K562 (cell line): ENCODE data around the gene LYAR. TPM values are rescaled to one million over a fixed set of nuclear protein-coding genes. Genes with fewer than 3 reads are reported as not detected.

Experiments used
- ATAC-seq: fragments of 200-7000 bp; cut with Tn5 transposase; 3 replicates; pipeline ENCODE4 v1.9.1; 2020; ENCODE audit warnings: moderate library complexity
- BruUV-seq: library from RNA; stranded (reverse); fragments of 400-500 nt; replicated peaks from 2 replicates; lab custom pipeline; 2021; lab: Mats Ljungman, UMichigan
- CTCF ChIA-PET: fragments of 300-600 bp; formaldehyde crosslinking; extraction: SDS; loops from one replicate; lab custom pipeline; 2021; ENCODE audit warnings: low intra/inter-chr PET ratio; lab: Yijun Ruan, JAX
- POLR2A ChIA-PET: fragments of 300-600, 350-650 bp; sonication (Branson Sonifier 250); formaldehyde crosslinking; extraction: SDS; loops from one replicate; lab custom pipeline; 2021; ENCODE audit warnings: antibody characterized with exemption, inconsistent platforms; lab: Yijun Ruan, JAX
- DNase-seq, 4 experiments: peaks; one replicate each; pipeline versions ENCODE4 v3.0.0 to v3.0.0-alpha.2; 2011 to 2018; ENCODE audit warnings: low spot score in 3 of 4, mixed read lengths in 3 of 4; ENCODE audit errors: extremely low read depth in 1 of 4
- FAIRE-seq: peaks from 2 replicates; lab custom pipeline; 2011; peaks lifted over from hg19 to GRCh38; lab: Jason Lieb, UNC
- H2AFZ ChIP-seq: 2 replicates; pipeline ENCODE4 v1.6.0; 2011; ENCODE audit warnings: low read depth, low read length, control low read depth, inconsistent platforms
- H3K27ac ChIP-seq: fragments of 200-600 bp; 3 replicates; pipeline ENCODE4 v1.8.0; 2011; ENCODE audit warnings: low read depth, mild to moderate bottlenecking, control low read depth, inconsistent platforms, low read length, moderate library complexity, mixed read lengths; ENCODE audit errors: extremely low read depth
- H3K27me3 ChIP-seq, 2 experiments: fragments of 300-600 bp in 1 of 2; 2 replicates in 1 of 2; 3 replicates in 1 of 2; pipeline versions ENCODE4 v1.6.0 to v1.8.0; 2011; ENCODE audit warnings: inconsistent platforms in 2 of 2, low read length in 2 of 2, mild to moderate bottlenecking in 1 of 2, mixed read lengths in 1 of 2, moderate library complexity in 1 of 2; ENCODE audit not compliant: control insufficient read depth in 2 of 2, insufficient read depth in 2 of 2
- H3K36me3 ChIP-seq: fragments of 300-600 bp; 3 replicates; pipeline ENCODE4 v1.8.0; 2011; ENCODE audit warnings: mild to moderate bottlenecking, low read length, inconsistent platforms; ENCODE audit not compliant: control insufficient read depth, insufficient read depth
- H3K4me1 ChIP-seq, 2 experiments: fragments of 200-600 bp in 1 of 2; replicated peaks in 1 of 2; 2 replicates in 1 of 2; 3 replicates in 1 of 2; pipeline versions ENCODE4 v1.5.1 to v1.8.0; 2011; ENCODE audit warnings: inconsistent platforms in 2 of 2, low read length in 2 of 2, mild to moderate bottlenecking in 1 of 2, mixed read lengths in 1 of 2, moderate library complexity in 1 of 2; ENCODE audit not compliant: control insufficient read depth in 2 of 2, insufficient read depth in 2 of 2
- H3K4me2 ChIP-seq: 2 replicates; pipeline ENCODE4 v1.6.1; 2011; ENCODE audit warnings: low read length, control low read depth, inconsistent platforms, mixed read lengths; ENCODE audit not compliant: insufficient read depth
- H3K4me3 ChIP-seq: fragments of 200-600 bp; sonication (generic), shearing (Covaris generic); 2 replicates; pipeline ENCODE4 v1.5.1; 2016; ENCODE audit warnings: control low read depth, inconsistent platforms
- H3K79me2 ChIP-seq: fragments of 200-600 bp; 3 replicates; pipeline ENCODE4 v1.8.0; 2011; ENCODE audit warnings: low read length, inconsistent platforms; ENCODE audit not compliant: control insufficient read depth, insufficient read depth
- H3K9ac ChIP-seq, 2 experiments: 2 replicates each; pipeline versions ENCODE4 v1.6.0 to v1.6.1; 2011; ENCODE audit warnings: low read depth in 2 of 2, low read length in 2 of 2, control low read depth in 1 of 2, inconsistent platforms in 1 of 2, mild to moderate bottlenecking in 1 of 2, mixed read lengths in 1 of 2; ENCODE audit not compliant: insufficient read depth in 1 of 2
- H3K9me1 ChIP-seq: one replicate; pipeline ENCODE4 v1.6.0; 2011; ENCODE audit warnings: inconsistent platforms, mild to moderate bottlenecking, low read length, moderate library complexity; ENCODE audit not compliant: control insufficient read depth, insufficient read depth
- H3K9me3 ChIP-seq: replicated peaks from 2 replicates; pipeline ENCODE4 v1.5.1; 2011; ENCODE audit warnings: low read depth, low read length, inconsistent platforms; ENCODE audit not compliant: control insufficient read depth, insufficient read depth
- H4K20me1 ChIP-seq: replicated peaks from 2 replicates; pipeline ENCODE4 v1.6.1; 2011; ENCODE audit warnings: low read length, inconsistent platforms, mixed read lengths; ENCODE audit not compliant: control insufficient read depth, insufficient read depth
- ARID2 ChIP-seq: fragments of 450-650 bp; IDR thresholded peaks from 2 replicates; pipeline ENCODE4 v1.6.1; 2017; ENCODE audit warnings: antibody characterized with exemption, mild to moderate bottlenecking
- CEBPZ ChIP-seq: fragments of 150-350 bp; IDR thresholded peaks from 2 replicates; pipeline ENCODE4 v1.6.1; 2014; ENCODE audit warnings: low read depth, mild to moderate bottlenecking, low read length, borderline replicate concordance
- CHD1 ChIP-seq: fragments of 200-600 bp; sonication (generic); IDR thresholded peaks from one replicate; pipeline ENCODE4 v1.6.1; 2012; ENCODE audit warnings: mild to moderate bottlenecking, moderate library complexity, low read length, inconsistent platforms
- DDX20 ChIP-seq: fragments of 450-650 bp; IDR thresholded peaks from 2 replicates; pipeline ENCODE4 v1.6.1; 2016; ENCODE audit warnings: missing genetic modification characterization, low read depth, mild to moderate bottlenecking, missing compliant biosample characterization, moderate library complexity
- E2F5 ChIP-seq: sonication (generic); formaldehyde crosslinking; IDR thresholded peaks from 2 replicates; pipeline ENCODE4 v1.8.0; 2022; ENCODE audit warnings: mild to moderate bottlenecking, missing genetic modification reagents
- FOXA3 ChIP-seq, 2 experiments: fragments of 450-650 bp in 1 of 2; sonication (generic) in 1 of 2; formaldehyde crosslinking; IDR thresholded peaks in 1 of 2; conservative IDR thresholded peaks in 1 of 2; 2 replicates each; pipeline versions ENCODE4 v1.4.0 to v1.8.0; 2020 to 2022; ENCODE audit warnings: mild to moderate bottlenecking in 2 of 2, missing genetic modification reagents in 1 of 2
- MECOM ChIP-seq: fragments of 250-450 bp; sonication (Bioruptor Pico); IDR thresholded peaks from 2 replicates; pipeline ENCODE4 v1.8.0; 2022; ENCODE audit warnings: inconsistent platforms
- MXI1 ChIP-seq: IDR thresholded peaks from 2 replicates; pipeline ENCODE4 v1.6.1; 2011; ENCODE audit warnings: low read depth, mild to moderate bottlenecking, improper control_type of control experiment, low read length
- NFIX ChIP-seq: fragments of 250-450 bp; sonication (Bioruptor Pico); IDR thresholded peaks from 2 replicates; pipeline ENCODE4 v1.4.0; 2020; ENCODE audit warnings: low read depth, mild to moderate bottlenecking, moderate library complexity
- THRA ChIP-seq: fragments of 450-650 bp; IDR thresholded peaks from 2 replicates; pipeline ENCODE4 v1.6.1; 2017; ENCODE audit warnings: mild to moderate bottlenecking, moderate library complexity
- ZNF444 ChIP-seq: fragments of 250-450 bp; sonication (Bioruptor Pico); IDR thresholded peaks from 2 replicates; pipeline ENCODE4 v1.4.0; 2020; ENCODE audit warnings: mild to moderate bottlenecking, moderate library complexity
- WGBS: fragments of 100-300 bp; shearing (Covaris generic); methylation state at CpG from one replicate; pipeline ENCODE4 v1.1.6; 2016; ENCODE audit warnings: low coverage, mixed read lengths; ENCODE audit not compliant: insufficient coverage; ENCODE audit errors: missing lambda C conversion rate; 5-methylcytosine and 5-hydroxymethylcytosine counted together
- in situ Hi-C: fragments of 300-500 bp; cut with MboI; formaldehyde crosslinking; loops from 4 replicates; pipeline ENCODE4 v1.15.0; 2018; ENCODE audit warnings: inconsistent platforms, mixed read lengths
- intact Hi-C: fragments of 100-400 bp; cut with micrococcal nuclease; formaldehyde crosslinking; loops from 2 replicates; pipeline ENCODE4 v1.14.2; 2022
- polyA plus RNA-seq, 8 experiments: library from polyadenylated mRNA; depleted of rRNA in 4 of 8; stranded (reverse) in 5 of 8; unstranded in 3 of 8; fragments of >200 nt; fragmentation: Nextera tagmentation in 2 of 8; fragmentation: Illumina TruSeq in 1 of 8; extraction: Ambion mirVana in 2 of 8; extraction: Trizol in 1 of 8; gene quantifications; 2 replicates each; pipeline versions ENCODE4 v1.2.1 to v1.2.3, GENCODE V29; 2011 to 2014; ENCODE audit warnings: inconsistent platforms in 1 of 8, missing spikeins in 1 of 8
- total RNA-seq, 7 experiments: library from RNA; depleted of rRNA in 6 of 7; stranded (reverse); fragments of >200 nt in 6 of 7; fragmentation: Illumina TruSeq in 2 of 7; extraction: Trizol in 2 of 7; gene quantifications; 2 replicates each; pipeline versions ENCODE4 v1.2.1 to v1.2.3, GENCODE V29; 2011 to 2021; ENCODE audit warnings: low replicate concordance in 1 of 7

Gene LYAR
- total and polyA plus RNA-seq, 9 of the 15 experiments (the other 6 are each of a cell fraction or from before 2014, with no cell fraction given) = 28.3 to 172 (median 127) TPM

GRCh38 chr4:4302001-4302400, 12.0 kb upstream of the LYAR start:
- no peak for TF ChIP-seq FOXA3 (CRISPR knock-in tag; conservative IDR thresholded peaks at IDR 0.05 in 1 of 2, IDR thresholded peaks at IDR 0.05 in 1 of 2)
- no peak for TF ChIP-seq ZNF444
- TF ChIP-seq DDX20 (tag) = no peak
- no peak for TF ChIP-seq CEBPZ
- no peak for TF ChIP-seq ARID2
- TF ChIP-seq MECOM = no peak
- TF ChIP-seq NFIX (CRISPR knock-in tag) = no peak
- no peak for TF ChIP-seq MXI1
- TF ChIP-seq CHD1 = no peak
- TF ChIP-seq THRA = no peak
- no peak for TF ChIP-seq E2F5 (CRISPR knock-in tag)
- intact Hi-C loops (no loop called here), in situ Hi-C loops (no loop called here)
- Histone ChIP-seq H3K9ac (no peak overlapping the region), H3K36me3 (peaks cover 21% of the 10 kb centered on the region), H3K9me1 (no peaks in the 10 kb centered on the region), H3K4me2 (no peak overlapping the region), H3K27me3 (no peaks in the 10 kb centered on the region), H3K27ac (no peak overlapping the region), H2AFZ (no peak overlapping the region), H3K9me3 (no peaks in the 10 kb centered on the region), H4K20me1 (no peaks in the 10 kb centered on the region), H3K79me2 (no peaks in the 10 kb centered on the region), H3K4me3 (no peak overlapping the region), H3K4me1 (peaks cover 0 to 4% of the 10 kb centered on the region in 2 experiments; a peak in 2 of 5 replicates)
- DNase-seq (no peak), ATAC-seq (no peak), FAIRE-seq (peak; percentile 46)
- BruUV-seq = no TSS peak
- ChIA-PET POLR2A (no interaction called here), CTCF (no interaction called here)
- 81% methylated on average over 5 of the region's 5 CpGs for WGBS
